Neural cell (in vitro differentiated cells): ENCODE measurements around the gene NIF3L1. TPM values are rescaled to one million over a fixed set of nuclear protein-coding genes. Genes with fewer than 3 reads are reported as not detected.

Experiments used
- H2AFZ ChIP-seq: fragments of 200-600, 300-800 bp; sonication (generic), shearing (Covaris generic); 2 replicates; pipeline ENCODE4 v1.6.0; 2014; ENCODE audit warnings: low read depth, mild to moderate bottlenecking, antibody characterized with exemption, low read length, moderate library complexity
- H3F3A ChIP-seq: fragments of 200-600 bp; shearing (Covaris generic); 2 replicates; pipeline ENCODE4 v1.6.1; 2016; ENCODE audit warnings: mild to moderate bottlenecking, moderate library complexity, mixed read lengths, antibody characterized with exemption, low read length; ENCODE audit not compliant: insufficient read depth, poor library complexity, severe bottlenecking
- H3K27ac ChIP-seq: fragments of 200-600, 300-800 bp; sonication (generic), shearing (Covaris generic); 2 replicates; pipeline ENCODE4 v1.5.1; 2014; ENCODE audit warnings: mild to moderate bottlenecking, low read length, moderate library complexity
- H3K27me3 ChIP-seq: fragments of 300-800, 200-600 bp; sonication (generic), shearing (Covaris generic); 2 replicates; pipeline ENCODE4 v1.6.0; 2014; ENCODE audit warnings: mild to moderate bottlenecking, low read depth, low read length, moderate library complexity; ENCODE audit not compliant: insufficient read depth
- H3K36me3 ChIP-seq: fragments of 300-800, 200-600 bp; sonication (generic), shearing (Covaris generic); 2 replicates; pipeline ENCODE4 v1.5.1; 2014; ENCODE audit warnings: mild to moderate bottlenecking, antibody characterized with exemption, low read length, moderate library complexity; ENCODE audit not compliant: insufficient read depth
- H3K4me2 ChIP-seq: fragments of 300-800, 200-600 bp; sonication (generic), shearing (Covaris generic); 2 replicates; pipeline ENCODE4 v1.6.0; 2014; ENCODE audit warnings: mild to moderate bottlenecking, low read length
- H3K4me3 ChIP-seq: fragments of 300-800, 200-600 bp; sonication (generic), shearing (Covaris generic); 2 replicates; pipeline ENCODE4 v1.5.1; 2014; ENCODE audit warnings: mild to moderate bottlenecking, low read length, moderate library complexity
- H3K79me2 ChIP-seq: fragments of 200-600 bp; shearing (Covaris generic); replicated peaks from 2 replicates; pipeline ENCODE4 v1.6.0; 2014; ENCODE audit warnings: mild to moderate bottlenecking, low read length, moderate library complexity; ENCODE audit not compliant: insufficient read depth
- H3K9ac ChIP-seq: fragments of 300-800, 200-600 bp; sonication (generic), shearing (Covaris generic); 2 replicates; pipeline ENCODE4 v1.6.1; 2016; ENCODE audit warnings: mild to moderate bottlenecking, low read length, mixed read lengths
- H3K9me2 ChIP-seq: fragments of 200-600 bp; shearing (Covaris generic); 2 replicates; pipeline ENCODE4 v1.6.1; 2016; ENCODE audit warnings: mild to moderate bottlenecking, low read length, mixed read lengths; ENCODE audit not compliant: insufficient read depth
- H3K9me3 ChIP-seq: fragments of 200-600, 300-800 bp; sonication (generic), shearing (Covaris generic); 2 replicates; pipeline ENCODE4 v1.6.1; 2016; ENCODE audit warnings: mild to moderate bottlenecking, mixed run types, low read length, moderate library complexity, mixed read lengths
- H4K20me1 ChIP-seq: fragments of 200-600 bp; shearing (Covaris generic); 2 replicates; pipeline ENCODE4 v1.6.1; 2016; ENCODE audit warnings: mild to moderate bottlenecking, mixed run types; ENCODE audit not compliant: insufficient read depth
- CTCF ChIP-seq: fragments of 450-650 bp; IDR thresholded peaks from 2 replicates; pipeline ENCODE4 v1.5.1; 2014; ENCODE audit warnings: antibody characterized with exemption, mild to moderate bottlenecking, moderate library complexity; ENCODE audit not compliant: poor library complexity, severe bottlenecking
- EP300 ChIP-seq: fragments of 450-650 bp; conservative IDR thresholded peaks from 2 replicates; pipeline ENCODE4 v1.6.1; 2014; ENCODE audit warnings: antibody characterized with exemption, mild to moderate bottlenecking, moderate library complexity; ENCODE audit not compliant: poor library complexity, severe bottlenecking
- EZH2 ChIP-seq: fragments of 200-600, 300-800 bp; shearing (Covaris generic), sonication (generic); IDR thresholded peaks from 2 replicates; pipeline ENCODE4 v1.6.1; 2014; ENCODE audit warnings: antibody characterized with exemption, low read length, borderline replicate concordance, mild to moderate bottlenecking; ENCODE audit not compliant: insufficient read depth, poor library complexity, severe bottlenecking
- MXI1 ChIP-seq: fragments of 450-650 bp; conservative IDR thresholded peaks from 2 replicates; pipeline ENCODE4 v1.6.1; 2014; ENCODE audit warnings: antibody characterized with exemption, mild to moderate bottlenecking; ENCODE audit not compliant: poor library complexity, severe bottlenecking
- POLR2AphosphoS5 ChIP-seq: IDR thresholded peaks from 2 replicates; pipeline ENCODE4 v1.6.1; 2012
- RAD21 ChIP-seq: fragments of 450-650 bp; conservative IDR thresholded peaks from 2 replicates; pipeline ENCODE4 v1.6.1; 2014; ENCODE audit warnings: antibody characterized with exemption, mild to moderate bottlenecking, moderate library complexity
- REST ChIP-seq: IDR thresholded peaks from 2 replicates; pipeline ENCODE4 v1.6.1; 2012; ENCODE audit warnings: borderline replicate concordance
- SMC3 ChIP-seq: fragments of 450-650 bp; conservative IDR thresholded peaks from 2 replicates; pipeline ENCODE4 v1.6.1; 2014; ENCODE audit warnings: antibody characterized with exemption, mild to moderate bottlenecking, moderate library complexity; ENCODE audit not compliant: poor library complexity
- TAF1 ChIP-seq: IDR thresholded peaks from 2 replicates; pipeline ENCODE4 v1.6.1; 2012; ENCODE audit warnings: low read depth
- polyA plus RNA-seq: library from polyadenylated mRNA; depleted of rRNA; stranded (reverse); fragments of >200 nt; gene quantifications from 2 replicates; pipeline ENCODE4 v1.2.3, GENCODE V29; 2014

The NIF3L1 gene
- polyA plus RNA-seq, 1 donor from 2014 or later, result 74.8 TPM

GRCh38 chr2:200851398-200852248 lies 37.5 kb upstream of the NIF3L1 start:
- no peak overlapping the region for H3K4me3 ChIP-seq
- no peak overlapping the region for H3K9ac ChIP-seq
- H3K27ac ChIP-seq, result no peak overlapping the region
- H3K36me3 ChIP-seq, result peaks cover 6% of the 10 kb centered on the region
- H3K4me2 ChIP-seq, result no peak overlapping the region
- peaks cover 11% of the 10 kb centered on the region for H3K79me2 ChIP-seq
- TF ChIP-seq EZH2, result no peak
- TF ChIP-seq POLR2AphosphoS5, result peak; percentile 47
- H2AFZ ChIP-seq, result no peak overlapping the region
- no peaks in the 10 kb centered on the region for H3K9me2 ChIP-seq
- no peaks in the 10 kb centered on the region for H3K27me3 ChIP-seq
- H3F3A ChIP-seq, result no peaks in the 10 kb centered on the region
- peaks cover 6% of the 10 kb centered on the region for H4K20me1 ChIP-seq
- no peaks in the 10 kb centered on the region for H3K9me3 ChIP-seq

- Histone ChIP-seq H2AFZ (no peak overlapping the region), H3K4me3 (no peak overlapping the region), H4K20me1 (peaks cover 15% of the 10 kb centered on the region), H3K27me3 (no peaks in the 10 kb centered on the region), H3F3A (no peaks in the 10 kb centered on the region), H3K36me3 (peaks cover 8% of the 10 kb centered on the region), H3K79me2 (peaks cover 20% of the 10 kb centered on the region), H3K9ac (no peak overlapping the region), H3K4me2 (no peak overlapping the region), H3K27ac (no peak overlapping the region), H3K9me2 (no peaks in the 10 kb centered on the region), H3K9me3 (no peaks in the 10 kb centered on the region)
- no peak for TF ChIP-seq CTCF
- TF ChIP-seq REST, result no peak
- TF ChIP-seq RAD21, result no peak
- TF ChIP-seq TAF1, result no peak
- no peak for TF ChIP-seq EZH2
- TF ChIP-seq POLR2AphosphoS5, result no peak
- no peak for TF ChIP-seq EP300
- TF ChIP-seq SMC3, result no peak
- no peak for TF ChIP-seq MXI1
These were observed 36.6 kb upstream of the NIF3L1 start for GRCh38 chr2:200852605-200853004.
